GM03348 (cell line): ENCODE measurements around the gene FIGLA.

Experiments used
- DNase-seq: peaks from one replicate; pipeline ENCODE4 v3.0.0; 2012; ENCODE audit warnings: low spot score

Gene FIGLA, protein sequence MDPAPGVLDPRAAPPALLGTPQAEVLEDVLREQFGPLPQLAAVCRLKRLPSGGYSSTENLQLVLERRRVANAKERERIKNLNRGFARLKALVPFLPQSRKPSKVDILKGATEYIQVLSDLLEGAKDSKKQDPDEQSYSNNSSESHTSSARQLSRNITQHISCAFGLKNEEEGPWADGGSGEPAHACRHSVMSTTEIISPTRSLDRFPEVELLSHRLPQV

DNA sequence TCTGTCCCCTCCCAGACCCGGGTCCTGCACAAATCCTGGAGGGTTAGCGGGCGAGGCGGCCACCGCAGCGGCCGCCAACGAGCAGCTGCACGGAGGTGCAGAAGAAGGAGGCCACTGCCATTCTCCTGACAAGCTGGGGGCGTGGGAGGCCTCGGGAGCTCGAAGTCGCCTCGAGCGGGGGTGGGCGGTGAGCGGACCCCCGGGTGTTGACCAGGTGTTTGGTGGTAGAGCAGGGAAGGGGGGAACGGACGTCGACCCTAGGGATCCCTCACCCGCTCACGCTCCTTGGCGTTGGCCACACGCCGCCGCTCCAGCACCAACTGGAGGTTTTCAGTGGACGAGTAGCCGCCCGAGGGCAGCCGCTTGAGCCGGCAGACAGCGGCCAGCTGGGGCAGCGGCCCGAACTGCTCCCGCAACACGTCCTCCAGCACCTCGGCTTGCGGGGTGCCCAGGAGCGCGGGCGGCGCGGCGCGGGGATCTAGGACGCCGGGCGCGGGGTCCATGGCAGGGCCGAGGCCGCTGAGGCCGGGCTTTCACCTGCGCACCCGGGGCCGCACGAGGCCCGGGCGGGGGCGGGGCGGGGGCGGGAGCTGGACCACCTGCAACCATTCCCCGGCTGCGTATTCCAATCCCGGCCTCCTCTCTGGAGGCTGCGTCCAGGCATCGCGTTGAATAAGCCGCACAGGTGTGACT is at the start of gene FIGLA:
Gene FIGLA, minus strand, starts transcription at position 508 of the 693 bp plus-strand sequence. Its CDS starts 5 bp downstream, at position 503.
- peak; percentile 33 for DNase-seq

DNA sequence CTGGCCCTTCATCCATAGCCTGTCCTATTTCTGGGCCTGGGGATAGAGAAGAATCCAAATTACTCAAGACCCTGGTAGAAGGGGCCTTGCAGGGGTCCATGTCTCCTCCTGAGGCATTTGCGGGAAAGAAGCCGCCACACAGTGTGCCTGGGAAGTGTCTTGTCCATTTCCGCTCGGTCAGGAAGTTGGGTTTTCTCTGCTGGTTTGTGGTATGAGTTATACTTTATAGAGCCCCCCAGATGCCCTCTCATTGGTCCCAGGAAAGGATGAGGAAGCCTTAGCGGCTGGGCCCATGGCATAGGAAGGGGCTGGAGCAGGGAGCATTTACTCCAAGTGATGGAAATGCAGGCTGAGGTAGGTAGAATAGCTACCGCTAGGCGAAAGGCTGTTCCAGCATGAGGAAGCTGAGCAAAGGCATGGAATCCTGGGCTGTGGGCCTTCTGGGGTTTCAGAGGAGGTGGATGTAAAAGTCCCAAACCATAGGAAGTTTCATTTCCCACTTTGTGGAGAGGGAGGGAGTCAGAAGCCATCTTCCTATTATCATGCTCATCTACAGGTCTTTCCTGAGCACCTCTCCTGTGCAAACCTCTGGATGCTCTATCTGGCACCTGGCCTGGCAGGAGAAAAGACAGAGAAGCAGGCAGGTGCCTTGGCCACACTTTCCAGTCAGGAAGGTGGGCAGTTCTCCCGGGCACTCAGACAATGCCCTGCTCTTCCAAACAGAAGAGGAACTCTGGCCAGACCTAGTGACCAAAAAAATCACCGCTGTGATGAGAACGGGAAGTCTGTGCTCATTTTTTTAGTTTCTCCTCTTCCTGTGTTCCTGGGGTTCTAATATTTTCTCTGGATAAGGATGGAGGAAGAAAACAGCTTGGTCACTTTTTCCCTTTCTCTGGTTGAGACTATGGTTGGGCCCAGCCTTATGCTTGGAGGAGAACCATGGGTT is 47.8 kb upstream of the FIGLA start:
- no peak for DNase-seq

DNA sequence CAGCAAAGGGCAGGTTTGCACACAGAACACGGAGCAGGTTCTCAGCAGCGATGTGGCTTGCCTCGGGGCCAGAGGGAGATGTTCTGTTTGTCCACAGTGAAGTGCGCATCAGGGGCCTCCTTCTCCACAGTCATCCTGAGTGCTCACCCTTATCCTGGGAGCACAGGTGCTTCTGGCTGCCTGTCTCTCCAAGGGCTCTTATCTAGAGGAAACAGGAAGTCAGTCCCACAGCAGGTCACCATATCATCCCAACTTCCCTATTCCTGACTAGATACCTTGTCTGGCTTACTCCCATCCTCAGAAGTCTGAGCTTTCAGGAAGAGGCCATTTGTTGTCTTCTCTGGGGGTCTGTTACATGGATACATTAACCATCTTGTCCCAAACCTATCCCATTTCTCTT is 45.2 kb upstream of the FIGLA start, which contains the start of gene CD207:
Gene CD207, minus strand, starts transcription at position 174 of the 400 bp plus-strand sequence. Its CDS starts 40 bp downstream, at position 134.
- no peak for DNase-seq

DNA sequence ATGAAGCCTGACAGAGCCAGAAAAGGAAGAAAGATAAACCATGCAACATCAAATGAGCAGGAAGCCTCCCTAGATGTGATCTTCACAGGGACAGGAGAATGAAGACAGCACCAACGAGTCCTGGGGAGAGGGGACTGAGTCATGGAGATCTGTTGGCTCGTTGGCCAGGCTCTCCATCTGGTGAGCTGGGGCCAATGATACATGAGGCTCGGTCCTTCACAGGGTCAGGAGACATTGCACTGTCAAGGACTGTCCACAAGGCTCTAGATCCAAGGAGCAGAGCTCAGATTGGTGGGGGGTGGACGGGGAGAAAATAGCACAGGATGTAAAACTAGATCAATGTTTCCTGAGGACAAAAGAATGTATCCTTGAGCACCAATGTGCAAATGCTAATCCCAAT is 44.4 kb upstream of the FIGLA start:
- no peak for DNase-seq

DNA sequence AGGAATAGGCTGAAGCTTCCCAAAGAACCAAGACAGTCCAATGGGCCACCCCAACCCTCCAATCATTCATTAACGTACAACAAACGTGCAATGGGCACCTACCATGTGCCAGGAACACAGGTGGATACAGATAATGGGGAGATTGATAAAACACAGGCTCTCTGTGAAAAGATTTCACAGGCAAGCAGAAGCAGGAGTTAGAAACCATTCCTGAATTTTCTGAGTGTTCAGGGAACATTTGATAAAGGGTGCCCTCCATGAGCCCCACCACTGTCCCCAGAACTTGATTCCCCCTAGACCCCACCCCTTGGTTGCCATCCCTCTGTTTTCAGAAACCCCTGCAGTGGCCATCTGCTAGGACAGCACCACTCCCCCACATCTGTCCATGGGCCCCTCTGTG is 43.7 kb upstream of the FIGLA start:
- no peak for DNase-seq

DNA sequence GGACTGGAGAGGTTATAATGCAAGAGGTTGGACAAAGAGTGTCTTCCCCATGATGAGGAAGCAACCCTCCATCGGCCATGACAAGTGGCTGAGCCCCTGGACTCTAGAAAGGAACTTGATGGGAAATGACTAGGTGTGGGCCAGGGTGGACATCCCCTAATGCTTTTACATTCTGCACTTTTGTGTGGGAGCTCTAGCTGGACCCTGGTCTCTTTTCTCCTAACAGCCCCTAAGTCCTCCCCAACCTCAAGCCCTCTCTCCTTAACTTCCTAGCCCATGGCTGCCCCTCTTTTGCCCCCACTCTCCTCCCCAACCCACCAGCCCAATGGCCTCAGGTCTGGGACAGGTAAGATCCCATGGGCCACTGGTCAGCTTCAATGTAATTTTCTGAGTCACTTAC is 42.8 kb upstream of the FIGLA start:
- DNase-seq: no peak

DNA sequence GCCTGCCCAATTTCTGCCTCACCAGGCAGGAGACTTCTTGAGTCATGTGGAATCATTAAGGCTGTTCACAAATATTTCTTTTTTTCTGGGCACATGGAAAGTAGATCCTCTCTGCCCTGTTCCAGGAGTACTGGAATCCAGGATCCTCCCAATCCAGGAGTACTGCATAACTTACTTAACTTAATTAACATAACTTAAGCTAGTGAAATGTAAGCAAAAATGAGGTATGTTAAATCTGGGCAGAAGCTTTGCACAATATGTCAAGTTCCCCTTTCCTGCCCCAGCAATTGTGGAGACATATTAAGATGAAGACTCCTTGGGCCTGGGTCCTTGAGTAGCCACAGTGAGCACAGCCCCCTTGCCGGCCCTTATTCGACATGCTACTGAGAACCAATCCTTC is 41.9 kb upstream of the FIGLA start:
- no peak for DNase-seq

DNA sequence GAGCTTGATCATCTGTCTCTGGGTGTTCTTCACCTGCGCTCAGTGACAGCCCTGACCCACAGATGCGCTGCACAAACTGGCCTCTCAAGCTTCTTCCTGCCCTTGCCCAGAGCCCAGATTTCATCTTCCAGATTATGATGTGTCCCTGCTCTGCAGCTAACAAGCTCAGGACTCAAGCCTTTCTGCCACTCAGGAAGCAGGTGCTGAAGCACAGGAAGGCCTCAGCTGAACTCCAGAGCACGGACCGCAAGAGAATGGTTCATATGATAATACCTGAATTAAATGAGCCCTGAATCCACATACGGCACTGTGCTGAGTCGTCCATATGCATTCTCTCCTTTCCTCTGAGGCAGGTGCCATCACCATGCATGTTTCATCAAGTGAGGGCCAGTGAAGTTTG is 41.4 kb upstream of the FIGLA start:
- no peak for DNase-seq

DNA sequence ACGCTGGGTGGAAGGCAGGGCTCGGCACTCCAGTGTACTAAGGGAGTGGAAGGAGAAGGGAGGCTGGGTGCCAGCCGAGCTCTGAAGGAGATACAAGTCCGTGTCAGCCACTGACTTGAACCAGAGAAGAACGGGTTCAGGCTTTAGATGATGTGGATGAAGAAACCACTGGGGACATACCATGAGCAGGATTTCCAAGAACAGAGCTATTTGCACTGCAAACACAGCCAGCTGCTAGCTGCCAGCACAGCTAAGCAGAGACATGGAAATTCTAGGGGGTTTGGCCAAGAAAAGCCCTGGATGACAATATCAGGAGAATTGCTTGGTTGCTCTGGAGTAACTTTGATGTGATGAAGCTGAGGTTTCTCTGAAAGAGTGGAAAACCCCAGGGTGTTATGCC is 39.9 kb upstream of the FIGLA start:
- DNase-seq: no peak

DNA sequence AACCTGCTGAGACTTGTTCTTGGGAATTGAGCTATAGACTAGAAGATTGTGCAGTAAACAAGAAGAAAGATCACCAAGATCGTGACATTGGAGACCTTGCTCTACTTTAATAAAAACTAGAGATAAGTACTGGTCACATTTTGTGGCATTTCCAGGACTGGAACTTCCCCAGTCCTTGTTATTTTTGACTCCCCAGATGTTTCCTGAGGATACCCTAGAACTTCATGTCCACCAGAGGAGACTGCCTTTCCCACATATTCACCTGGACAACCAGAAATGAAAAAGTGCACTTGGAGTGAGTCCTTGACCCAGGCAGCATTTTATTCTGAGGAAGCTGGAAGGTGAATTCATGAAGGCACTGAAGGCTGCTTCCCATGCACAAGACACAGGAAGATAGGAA is 39.5 kb upstream of the FIGLA start:
- no peak for DNase-seq

DNA sequence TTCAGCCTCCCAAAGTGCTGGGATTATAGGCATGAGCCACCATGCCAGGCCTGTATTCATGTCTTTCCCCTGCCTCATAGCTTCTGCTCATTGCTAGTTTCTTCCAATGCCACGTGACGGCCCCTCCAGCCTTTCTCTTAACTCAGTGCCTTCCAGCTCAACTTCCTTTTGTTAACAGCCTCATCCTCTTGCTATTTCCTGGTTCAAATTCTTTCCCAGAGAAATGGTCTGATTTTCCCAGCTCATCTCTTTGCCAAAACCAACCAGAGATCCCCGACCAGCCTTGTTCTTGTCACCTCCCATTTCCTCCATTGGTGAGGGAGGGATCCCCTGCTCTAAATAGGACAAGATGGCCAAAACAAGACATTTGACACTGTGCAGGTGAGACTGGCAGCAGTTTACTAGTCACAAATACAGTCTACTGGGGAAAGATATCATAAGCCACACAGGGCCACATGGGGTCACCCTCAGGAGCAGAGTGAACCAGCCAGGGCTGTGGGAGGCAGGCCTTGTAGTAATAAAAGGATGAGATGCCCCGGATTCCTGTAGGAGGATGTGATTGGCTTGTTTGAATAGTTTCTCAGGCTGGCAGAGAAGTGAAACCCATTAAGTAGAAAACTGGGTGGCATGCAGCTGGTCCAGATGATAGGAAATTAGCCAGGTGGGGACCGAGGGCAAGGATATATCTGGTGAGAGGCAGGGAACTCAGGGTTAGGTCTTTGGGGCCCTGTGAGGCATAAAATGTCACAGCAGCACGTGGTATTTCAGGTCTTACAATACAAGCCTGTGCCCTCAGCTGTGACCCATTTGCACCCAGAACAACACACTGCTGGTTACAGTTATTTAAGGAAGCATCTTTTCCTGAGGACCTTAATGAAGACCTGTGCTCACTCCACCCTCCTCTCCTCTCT is 38.7 kb upstream of the FIGLA start:
- no peak for DNase-seq

DNA sequence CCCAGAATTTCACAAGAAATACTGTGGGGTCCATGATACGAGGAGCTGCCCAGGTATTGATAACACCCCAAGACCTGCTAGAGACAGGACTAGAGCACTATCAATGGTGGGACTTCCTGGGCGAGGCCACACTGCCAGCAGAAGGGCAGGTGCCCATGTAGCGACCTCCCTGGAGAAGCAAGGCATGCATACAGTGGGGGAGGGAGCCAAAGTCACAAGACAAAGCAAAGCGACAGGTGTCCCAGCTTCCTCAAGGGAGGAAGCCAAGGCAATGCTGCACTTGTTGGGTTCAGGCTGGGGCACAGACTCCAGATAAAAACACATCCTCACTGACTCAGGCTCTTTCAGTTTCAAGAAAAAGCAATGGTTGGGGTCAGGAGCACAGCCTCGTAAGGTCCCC is 37.7 kb upstream of the FIGLA start:
- no peak for DNase-seq

DNA sequence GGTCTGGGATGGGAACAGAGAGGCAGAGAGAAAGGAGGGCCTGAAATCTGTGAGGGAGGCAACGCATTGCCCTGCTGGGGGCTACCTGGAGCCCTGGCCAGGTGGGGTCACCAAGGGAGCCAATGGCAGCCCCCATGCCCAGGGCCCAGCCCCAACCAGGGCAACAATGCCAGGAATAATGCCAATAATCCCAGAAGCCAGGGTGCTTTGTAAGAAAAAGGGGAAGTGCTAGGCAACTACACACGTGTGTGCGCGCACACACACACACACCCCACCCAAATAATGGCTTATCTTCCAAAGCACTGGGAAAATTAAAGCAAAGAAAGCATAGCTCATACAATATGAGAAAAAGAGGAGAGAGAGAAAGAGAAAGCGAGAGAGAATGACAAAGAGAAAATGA is 36.9 kb upstream of the FIGLA start:
- no peak for DNase-seq

DNA sequence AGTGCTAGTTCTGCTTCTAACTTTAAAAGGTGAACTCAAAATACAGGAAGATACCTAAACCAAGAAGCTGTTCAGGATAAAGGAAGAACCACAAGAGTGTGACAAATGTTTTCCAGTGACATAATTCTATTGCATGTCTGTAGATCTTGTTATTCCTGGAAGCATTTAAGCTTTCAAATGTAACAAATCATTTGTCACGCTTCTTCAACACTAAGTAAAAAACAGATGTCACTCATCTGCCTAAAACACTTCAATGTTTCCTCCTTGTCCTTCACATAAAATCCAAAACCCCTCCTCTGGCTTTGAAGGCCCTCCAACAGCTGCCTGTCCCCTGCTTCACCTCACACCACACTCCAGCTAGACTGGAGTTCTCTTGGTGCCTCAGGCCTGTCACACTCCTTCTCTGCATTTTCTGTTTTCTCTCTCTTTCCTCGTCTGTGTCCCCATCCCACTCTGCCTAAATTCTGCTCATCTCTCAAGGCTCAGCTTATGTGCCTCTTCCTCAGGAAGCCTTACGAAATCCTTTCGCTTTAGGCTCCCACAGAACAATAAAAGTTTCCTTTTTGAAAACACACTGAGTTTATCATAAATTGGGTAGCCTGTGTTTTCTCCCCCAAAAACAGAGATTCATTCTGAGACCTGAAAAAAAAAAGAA is 36.4 kb upstream of the FIGLA start:
- no peak for DNase-seq

DNA sequence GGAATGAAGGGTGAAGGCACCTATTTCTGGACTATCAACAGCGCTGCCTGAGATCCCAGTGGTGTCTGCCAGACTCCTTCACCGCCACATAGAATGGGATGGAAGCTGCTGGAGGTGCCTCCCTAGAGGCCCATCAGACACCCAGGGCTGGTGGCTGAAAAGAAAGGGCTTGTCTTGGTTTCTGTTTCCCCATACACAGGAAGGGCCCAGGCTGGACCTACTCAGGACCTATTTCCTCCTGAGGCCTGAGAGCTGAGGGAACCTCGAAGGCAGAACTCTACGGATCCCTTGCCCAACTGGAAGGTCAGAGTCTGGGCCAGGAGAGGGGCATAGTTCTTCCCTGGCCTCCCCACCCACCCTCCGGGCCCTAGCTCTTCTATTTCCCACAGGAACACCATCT is 32.8 kb upstream of the FIGLA start:
- no peak for DNase-seq

DNA sequence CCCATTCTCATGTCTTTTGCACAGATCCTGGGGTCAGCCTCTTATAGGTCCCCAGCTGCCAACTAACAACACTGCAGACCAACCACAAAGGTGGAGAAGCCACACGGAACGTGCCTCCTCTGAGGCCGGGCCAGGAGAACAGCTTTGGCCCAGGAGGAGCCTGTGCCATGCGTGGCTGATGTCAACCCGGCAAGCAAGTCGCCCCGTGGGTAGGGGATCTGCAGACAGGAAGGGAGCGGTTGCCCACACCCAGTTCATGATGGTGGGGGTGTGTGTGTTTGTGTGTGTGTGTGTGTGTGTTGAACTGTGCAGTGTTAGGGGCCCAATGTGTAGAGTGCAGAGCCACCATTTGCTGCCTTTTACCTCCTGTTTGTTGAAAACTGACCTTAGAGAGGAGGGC is 32.4 kb upstream of the FIGLA start:
- no peak for DNase-seq

DNA sequence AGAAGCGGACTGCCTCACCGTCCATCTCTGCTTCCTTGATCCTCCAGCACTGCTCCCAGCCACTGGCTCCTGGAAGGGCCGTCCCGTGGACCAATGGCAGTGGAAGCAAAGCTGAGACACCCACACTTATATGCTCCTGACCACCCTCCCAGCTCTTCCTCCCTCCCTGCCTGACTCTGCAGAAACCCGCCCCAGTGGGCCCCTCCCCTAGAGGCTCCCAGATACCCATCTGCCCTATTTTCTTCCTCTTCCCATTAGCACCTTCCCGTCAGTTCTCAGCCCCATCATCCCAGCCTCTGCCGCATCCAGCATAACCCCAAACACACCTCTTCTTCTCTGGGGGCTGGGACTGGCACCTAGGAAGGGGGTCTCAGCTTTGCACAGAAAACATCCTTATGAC is 30.1 kb upstream of the FIGLA start, which contains the start of gene CLEC4F:
Gene CLEC4F, minus strand, starts transcription at position 101 of the 400 bp plus-strand sequence. Its CDS starts 76 bp downstream, at position 25.
- DNase-seq: no peak

DNA sequence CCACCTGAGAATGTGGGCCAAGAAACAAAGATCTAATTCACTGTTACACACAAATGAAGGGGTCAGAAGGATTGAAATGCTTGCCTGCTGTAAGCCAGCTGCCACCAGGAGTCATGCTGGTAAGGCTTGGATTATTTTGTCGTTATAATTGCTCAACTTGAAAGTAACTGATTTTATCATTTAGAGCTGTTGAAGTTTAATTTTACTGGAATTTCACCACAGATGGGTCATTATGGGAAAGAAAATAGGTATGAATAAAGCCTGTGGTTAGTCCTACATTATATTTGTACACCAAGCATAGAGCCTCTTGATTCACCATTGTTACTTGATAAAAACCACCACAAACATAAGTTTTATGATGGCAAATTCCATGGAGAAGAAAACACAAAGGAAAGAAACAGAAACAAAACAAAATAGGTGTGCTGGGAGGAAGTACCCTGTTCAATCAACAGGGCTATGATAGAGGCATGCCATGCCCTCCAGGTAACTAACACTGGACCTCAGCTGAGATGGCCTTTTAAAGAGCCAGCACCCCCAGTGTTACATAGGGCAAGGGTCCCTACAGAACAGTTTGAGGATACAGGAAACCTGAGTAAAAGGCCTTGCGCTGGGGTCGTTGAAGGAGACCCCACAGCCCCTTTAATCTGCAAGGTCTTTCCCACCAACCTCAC is 27.0 kb upstream of the FIGLA start:
- DNase-seq: no peak

DNA sequence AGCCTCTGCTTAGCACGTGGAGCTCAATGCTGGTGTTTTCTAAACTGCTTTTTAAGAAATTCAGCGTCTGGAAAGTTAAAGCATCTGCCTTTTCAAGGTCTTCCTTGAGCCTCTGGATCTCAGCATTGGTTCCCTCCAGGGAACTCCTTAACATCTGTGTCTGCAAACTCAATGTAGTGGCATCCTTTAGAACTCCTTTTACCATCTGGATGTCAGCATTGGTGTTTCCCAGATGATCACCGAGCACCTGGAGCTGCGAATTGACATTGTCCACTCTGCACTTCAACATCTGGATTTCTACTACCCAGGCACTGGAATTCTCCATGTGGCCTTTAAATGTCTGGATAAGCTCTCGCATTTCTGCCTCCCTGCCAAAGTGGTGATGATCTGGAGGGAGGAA is 26.3 kb upstream of the FIGLA start:
- DNase-seq: no peak
